Kidney tubule cell (primary cell): ENCODE data around the gene TCERG1L.
"Not testable (repeated sequence)": the region's sequence is repeated elsewhere in the genome, so short reads cannot be mapped to it uniquely, and the experiment has no call there.

Experiments
- DNase-seq: peaks from one replicate; pipeline ENCODE4 v3.0.0-alpha.2; 2018; ENCODE audit warnings: low spot score

The TCERG1L gene

GRCh38 chr10:131100418-131101410 is 210.8 kb downstream of the TCERG1L start:
- DNase-seq: not testable (repeated sequence)

- DNase-seq: peak; percentile 9
Observed at GRCh38 chr10:131099028-131099726, 212.3 kb downstream of the TCERG1L start.

- no peak for DNase-seq
Observed at GRCh38 chr10:131098416-131098952, 213.0 kb downstream of the TCERG1L start.

- DNase-seq: no peak
Observed at GRCh38 chr10:131096031-131096430, 215.5 kb downstream of the TCERG1L start.

GRCh38 chr10:131095313-131095580 is 216.3 kb downstream of the TCERG1L start:
- no peak for DNase-seq

- peak; percentile 82 for DNase-seq
Observed at GRCh38 chr10:131094527-131095312, 216.8 kb downstream of the TCERG1L start.

- no peak for DNase-seq
Observed at GRCh38 chr10:131093795-131094366, 217.6 kb downstream of the TCERG1L start.

- no peak for DNase-seq
Observed at GRCh38 chr10:131093346-131093745, 218.2 kb downstream of the TCERG1L start.

GRCh38 chr10:131092876-131093275 is 218.6 kb downstream of the TCERG1L start:
- DNase-seq: no peak

- DNase-seq: no peak
Observed at GRCh38 chr10:131092386-131092785, 219.1 kb downstream of the TCERG1L start.

GRCh38 chr10:131091682-131092081 is 219.8 kb downstream of the TCERG1L start:
- DNase-seq: no peak

GRCh38 chr10:131090761-131091661 is 220.5 kb downstream of the TCERG1L start:
- DNase-seq: no peak

GRCh38 chr10:131089861-131090260 is 221.7 kb downstream of the TCERG1L start:
- DNase-seq: no peak

GRCh38 chr10:131089150-131089549 is 222.4 kb downstream of the TCERG1L start:
- no peak for DNase-seq

- no peak for DNase-seq
Observed at GRCh38 chr10:131088619-131089018, 222.9 kb downstream of the TCERG1L start.

- no peak for DNase-seq
Observed at GRCh38 chr10:131087464-131088215, 223.9 kb downstream of the TCERG1L start.

- no peak for DNase-seq
Observed at GRCh38 chr10:131086511-131086910, 225.0 kb downstream of the TCERG1L start.

- no peak for DNase-seq
Observed at GRCh38 chr10:131086094-131086493, 225.4 kb downstream of the TCERG1L start.

- no peak for DNase-seq
Observed at GRCh38 chr10:131085091-131085860, 226.2 kb downstream of the TCERG1L start.
